DND-41 (cell line): ENCODE measurements around the gene MYRIP.

ENCODE experiments used
- ATAC-seq: fragments of 200-7000 bp; cut with Tn5 transposase; 3 replicates; pipeline ENCODE4 v1.9.1; 2021; ENCODE audit warnings: low read depth; ENCODE audit not compliant: insufficient read depth
- DNase-seq: peaks from one replicate; pipeline ENCODE4 v3.0.0-alpha.2; 2020
- H2AFZ ChIP-seq: 2 replicates; pipeline ENCODE4 v1.6.0; 2012; ENCODE audit warnings: low read depth, low read length
- H3K27ac ChIP-seq: 2 replicates; pipeline ENCODE4 v1.5.1; 2012; ENCODE audit warnings: low read length, inconsistent platforms
- H3K27me3 ChIP-seq: fragments of 200-600 bp; sonication (generic); 2 replicates; pipeline ENCODE4 v1.6.0; 2012; ENCODE audit warnings: low read length, mild to moderate bottlenecking, inconsistent platforms; ENCODE audit not compliant: insufficient read depth, poor library complexity
- H3K36me3 ChIP-seq: 2 replicates; pipeline ENCODE4 v1.5.1; 2012; ENCODE audit warnings: low read length, inconsistent platforms; ENCODE audit not compliant: insufficient read depth
- H3K4me1 ChIP-seq: 2 replicates; pipeline ENCODE4 v1.5.1; 2012; ENCODE audit warnings: mild to moderate bottlenecking, low read length; ENCODE audit not compliant: insufficient read depth
- H3K4me2 ChIP-seq: 2 replicates; pipeline ENCODE4 v1.6.0; 2012; ENCODE audit warnings: mild to moderate bottlenecking, moderate library complexity, low read length, inconsistent platforms; ENCODE audit not compliant: insufficient read depth
- H3K4me3 ChIP-seq, 2 experiments: fragments of 200-600 bp in 1 of 2; shearing (Covaris generic) in 1 of 2; 2 replicates each; pipeline ENCODE4 v1.5.1; 2012 to 2016; ENCODE audit warnings: inconsistent platforms in 2 of 2, low read length in 2 of 2, mild to moderate bottlenecking in 2 of 2, low read depth in 1 of 2, moderate library complexity in 1 of 2
- H3K79me2 ChIP-seq: 2 replicates; pipeline ENCODE4 v1.6.0; 2012; ENCODE audit warnings: low read length, inconsistent platforms; ENCODE audit not compliant: insufficient read depth
- H3K9ac ChIP-seq: 2 replicates; pipeline ENCODE4 v1.6.0; 2012; ENCODE audit warnings: low read depth, mild to moderate bottlenecking, inconsistent platforms, low read length, moderate library complexity
- H3K9me3 ChIP-seq: 2 replicates; pipeline ENCODE4 v1.5.1; 2012; ENCODE audit warnings: low read length, moderate library complexity, mild to moderate bottlenecking, inconsistent platforms; ENCODE audit not compliant: insufficient read depth, severe bottlenecking
- H4K20me1 ChIP-seq: 2 replicates; pipeline ENCODE4 v1.6.0; 2012; ENCODE audit warnings: low read length; ENCODE audit not compliant: insufficient read depth
- CTCF ChIP-seq: IDR thresholded peaks from 2 replicates; pipeline ENCODE4 v1.5.1; 2012; ENCODE audit warnings: borderline replicate concordance, low read length, moderate library complexity, mild to moderate bottlenecking; ENCODE audit not compliant: poor library complexity, severe bottlenecking; ENCODE audit errors: extremely low read depth
- EZH2 ChIP-seq: IDR thresholded peaks from 3 replicates; pipeline ENCODE4 v1.6.1; 2012; ENCODE audit warnings: borderline replicate concordance, low read depth, mild to moderate bottlenecking, moderate library complexity, low read length, inconsistent platforms; ENCODE audit not compliant: severe bottlenecking

The MYRIP gene

DNA sequence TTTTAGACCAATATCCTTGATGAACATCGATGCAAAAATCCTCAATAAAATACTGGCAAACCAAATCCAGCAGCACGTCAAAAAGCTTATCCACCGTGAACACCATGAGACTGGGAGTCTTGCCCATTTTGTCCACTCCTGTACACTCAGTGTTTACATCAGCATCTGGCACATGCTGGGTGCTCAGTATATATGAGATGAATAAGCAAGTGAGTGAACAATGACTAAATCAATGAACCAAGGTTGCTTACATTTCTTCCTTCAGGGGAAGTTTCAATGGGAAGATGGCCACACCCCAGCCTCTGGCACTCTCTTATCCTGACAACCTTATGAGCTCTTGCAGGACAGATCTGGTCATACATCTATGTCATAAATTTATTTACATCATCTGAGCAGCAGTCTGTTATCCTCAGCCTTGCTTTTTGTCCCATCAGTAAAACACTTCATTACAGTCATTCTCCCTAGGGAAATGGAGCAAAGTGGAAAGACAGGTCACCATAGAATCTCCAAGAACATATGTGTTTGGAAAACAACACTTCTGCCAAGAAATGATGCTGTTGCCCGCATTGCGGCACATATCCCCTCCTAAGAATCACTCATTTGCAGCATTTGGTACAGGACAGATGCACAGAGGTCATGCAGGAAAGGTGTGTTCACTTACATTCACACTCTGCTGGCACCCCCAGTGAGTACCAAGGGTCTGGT is 328.3 kb downstream of the MYRIP start:
- H3K4me2 ChIP-seq = no peak overlapping the region
- ATAC-seq (no peak), DNase-seq (no peak)
- no peaks in the 10 kb centered on the region for H3K36me3 ChIP-seq
- no peak overlapping the region for H2AFZ ChIP-seq
- no peaks in the 10 kb centered on the region for H3K4me1 ChIP-seq
- no peaks in the 10 kb centered on the region for H3K27me3 ChIP-seq
- H3K4me3 ChIP-seq = no peak overlapping the region
- no peak overlapping the region for H3K9ac ChIP-seq
- H3K9me3 ChIP-seq = peaks cover 9% of the 10 kb centered on the region
- H3K79me2 ChIP-seq = no peaks in the 10 kb centered on the region
- H4K20me1 ChIP-seq = no peaks in the 10 kb centered on the region
- TF ChIP-seq EZH2 (no peak), CTCF (no peak)
- no peak overlapping the region for H3K27ac ChIP-seq

DNA sequence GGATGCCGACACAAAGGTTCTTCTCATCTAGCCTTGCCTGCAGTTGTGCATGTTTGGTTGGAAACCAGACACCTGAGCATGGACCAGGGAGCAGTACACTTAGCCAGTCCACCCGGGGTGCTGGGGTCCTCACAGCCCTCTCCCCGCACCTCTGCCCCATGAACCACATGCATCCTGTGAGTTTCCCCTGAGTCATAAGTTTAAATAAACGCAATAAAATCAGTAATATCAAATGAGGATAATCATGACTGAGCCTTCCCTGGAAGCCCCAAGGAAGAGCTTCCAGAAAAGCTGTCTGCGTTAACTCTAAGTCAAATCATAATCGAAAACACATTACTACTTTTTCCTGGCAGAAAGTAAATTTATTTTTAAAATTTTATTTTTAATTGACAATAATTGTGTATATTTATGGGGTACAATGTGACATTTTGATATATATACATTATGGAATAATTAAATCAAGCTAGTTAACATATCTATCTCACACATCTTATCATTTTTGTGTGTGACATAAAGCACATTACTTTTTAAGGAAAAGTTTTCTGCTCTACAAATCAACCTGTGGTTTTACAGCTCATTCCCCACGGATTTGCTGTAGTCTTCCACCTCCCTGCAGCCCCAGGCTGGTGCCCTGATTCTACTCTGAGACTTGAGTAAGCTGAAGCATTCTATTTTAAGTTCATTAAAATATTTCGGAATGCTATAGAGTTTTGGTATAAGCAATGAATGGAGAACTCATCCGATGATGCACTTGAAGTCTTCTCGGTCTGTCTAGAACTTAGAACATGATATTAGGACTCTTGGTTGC is 334.1 kb downstream of the MYRIP start:
- Histone ChIP-seq H3K9ac (no peak overlapping the region), H3K4me1 (no peaks in the 10 kb centered on the region), H3K9me3 (no peaks in the 10 kb centered on the region), H3K27ac (no peak overlapping the region), H3K79me2 (no peaks in the 10 kb centered on the region), H2AFZ (no peak overlapping the region), H4K20me1 (no peaks in the 10 kb centered on the region), H3K4me2 (no peak overlapping the region), H3K27me3 (peaks cover 3% of the 10 kb centered on the region), H3K36me3 (no peaks in the 10 kb centered on the region), H3K4me3 (no peak overlapping the region)
- ATAC-seq = no peak
- DNase-seq = no peak
- no peak for TF ChIP-seq EZH2
- TF ChIP-seq CTCF = no peak

- no peak overlapping the region for H3K4me3 ChIP-seq
- peaks cover 3% of the 10 kb centered on the region for H3K27me3 ChIP-seq
- no peak overlapping the region for H3K9ac ChIP-seq
- H3K79me2 ChIP-seq = no peaks in the 10 kb centered on the region
- H3K36me3 ChIP-seq = no peaks in the 10 kb centered on the region
- TF ChIP-seq CTCF (no peak), EZH2 (no peak)
- H3K4me1 ChIP-seq = no peaks in the 10 kb centered on the region
- no peak overlapping the region for H2AFZ ChIP-seq
- DNase-seq (no peak), ATAC-seq (no peak)
- H3K9me3 ChIP-seq = no peaks in the 10 kb centered on the region
- no peak overlapping the region for H3K4me2 ChIP-seq
- H4K20me1 ChIP-seq = no peaks in the 10 kb centered on the region
- no peak overlapping the region for H3K27ac ChIP-seq
These were observed 339.4 kb downstream of the MYRIP start for GRCh38 chr3:40148827-40149226.
